ENCODE results near the gene MAN2A1. TPM values are rescaled to one million over a fixed set of nuclear protein-coding genes. Genes with fewer than 3 reads are reported as not detected.

Gene MAN2A1
- total RNA-seq, 2 experiments from 2014 or later, result 23.0 to 28.7 TPM

DNA sequence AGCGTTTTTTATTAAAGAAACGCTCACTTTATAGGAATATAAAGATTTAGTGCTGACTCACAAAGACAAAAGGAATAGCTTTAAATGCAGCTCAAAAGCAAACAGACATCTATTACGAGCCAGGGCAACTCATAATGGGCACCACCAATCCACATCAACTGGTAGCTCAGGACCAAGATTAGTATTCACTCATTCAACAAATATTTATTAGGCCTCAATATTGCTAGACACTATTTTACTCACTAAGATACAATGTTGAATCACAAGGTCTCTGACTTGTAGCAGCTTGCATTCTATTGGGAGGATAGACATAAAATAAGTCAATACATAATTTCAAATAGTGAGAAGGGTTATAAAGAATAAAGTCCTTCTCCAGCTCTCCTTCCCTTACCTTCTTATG, 8.0 kb upstream of the MAN2A1 start:
- H3K4me2 ChIP-seq (ENCODE audit: low read length), result no peak overlapping the region
- no peak overlapping the region for H3K4me3 ChIP-seq (ENCODE audit: low read depth, low read length, poor library complexity, severe bottlenecking)
- ChIA-PET CTCF (ENCODE audit: unreplicated experiment) (no interaction called here), POLR2A (interaction anchor here (0.7 kb wide), 1 partner anchor 14 kb away, joined by 3 read pairs; no protein-coding TSS in a partner anchor)
- intact Hi-C loops (cut with micrococcal nuclease; ENCODE audit: unreplicated experiment), result no loop called here
- H3K79me2 ChIP-seq (ENCODE audit: insufficient read depth, low read depth, low read length), result no peaks in the 10 kb centered on the region
- no peaks in the 10 kb centered on the region for H3K36me3 ChIP-seq (ENCODE audit: insufficient read depth, low read length)
- H2AFZ ChIP-seq (ENCODE audit: low read length), result no peak overlapping the region
- TF ChIP-seq EZH2phosphoT487 (IDR thresholded peaks at IDR 0.05; ENCODE audit: borderline replicate concordance, low read depth, low read length) (no peak), CTCF (conservative IDR thresholded peaks at IDR 0.05; ENCODE audit: low read length) (no peak)
- no TSS peak for BruUV-seq (replicated peaks)
- H3K4me1 ChIP-seq (ENCODE audit: insufficient read depth, low read length, poor library complexity, severe bottlenecking), result no peaks in the 10 kb centered on the region
- H3K9me3 ChIP-seq (ENCODE audit: low read length), result no peaks in the 10 kb centered on the region; the same call in 1 of the 2 replicates
- no peaks in the 10 kb centered on the region for H3K9me2 ChIP-seq (ENCODE audit: insufficient read depth, low read length)
- no peaks in the 10 kb centered on the region for H4K20me1 ChIP-seq (ENCODE audit: insufficient read depth, low read length)
- no peak overlapping the region for H3K27ac ChIP-seq (ENCODE audit: low read depth, low read length, poor library complexity, severe bottlenecking)
- DNase-seq (ENCODE audit: low spot score), result no peak

- no peak for DNase-seq (ENCODE audit: low spot score)
- H3K79me2 ChIP-seq (ENCODE audit: insufficient read depth, low read depth, low read length), result no peaks in the 10 kb centered on the region
- no TSS peak for BruUV-seq (replicated peaks)
- H3K4me3 ChIP-seq (ENCODE audit: low read depth, low read length, poor library complexity, severe bottlenecking), result no peak overlapping the region
- H3K4me2 ChIP-seq (ENCODE audit: low read length), result no peak overlapping the region
- H3K4me1 ChIP-seq (ENCODE audit: insufficient read depth, low read length, poor library complexity, severe bottlenecking), result no peaks in the 10 kb centered on the region
- intact Hi-C loops (cut with micrococcal nuclease; ENCODE audit: unreplicated experiment), result no loop called here
- H3K36me3 ChIP-seq (ENCODE audit: insufficient read depth, low read length), result no peaks in the 10 kb centered on the region
- H3K9me2 ChIP-seq (ENCODE audit: insufficient read depth, low read length), result no peaks in the 10 kb centered on the region
- H3K9me3 ChIP-seq (ENCODE audit: low read length), result peaks cover 3% of the 10 kb centered on the region; the same call in 1 of the 2 replicates
- TF ChIP-seq CTCF (conservative IDR thresholded peaks at IDR 0.05; ENCODE audit: low read length) (no peak), EZH2phosphoT487 (IDR thresholded peaks at IDR 0.05; ENCODE audit: borderline replicate concordance, low read depth, low read length) (no peak)
- H2AFZ ChIP-seq (ENCODE audit: low read length), result no peak overlapping the region
- CTCF ChIA-PET (ENCODE audit: unreplicated experiment), result no interaction called here
- H3K27ac ChIP-seq (ENCODE audit: low read depth, low read length, poor library complexity, severe bottlenecking), result no peak overlapping the region
- no peaks in the 10 kb centered on the region for H4K20me1 ChIP-seq (ENCODE audit: insufficient read depth, low read length)
- POLR2A ChIA-PET, result interaction anchor here (1.1 kb wide), 1 partner anchor 10 kb away, joined by 3 read pairs; no protein-coding TSS in a partner anchor
These were observed 7.3 kb upstream of the MAN2A1 start for GRCh38 chr5:109682383-109682782.

- Histone ChIP-seq H3K4me2 (ENCODE audit: low read length) (no peak overlapping the region), H3K4me3 (ENCODE audit: low read depth, low read length, poor library complexity, severe bottlenecking) (no peak overlapping the region), H2AFZ (ENCODE audit: low read length) (no peak overlapping the region), H3K27ac (ENCODE audit: low read depth, low read length, poor library complexity, severe bottlenecking) (no peak overlapping the region), H4K20me1 (ENCODE audit: insufficient read depth, low read length) (no peaks in the 10 kb centered on the region), H3K79me2 (ENCODE audit: insufficient read depth, low read depth, low read length) (no peaks in the 10 kb centered on the region), H3K9me2 (ENCODE audit: insufficient read depth, low read length) (no peaks in the 10 kb centered on the region), H3K9me3 (ENCODE audit: low read length) (peaks cover 13% of the 10 kb centered on the region; the same call in 1 of the 2 replicates), H3K4me1 (ENCODE audit: insufficient read depth, low read length, poor library complexity, severe bottlenecking) (peaks cover 5% of the 10 kb centered on the region), H3K36me3 (ENCODE audit: insufficient read depth, low read length) (no peaks in the 10 kb centered on the region)
- CTCF ChIA-PET (ENCODE audit: unreplicated experiment), result no interaction called here
- no TSS peak for BruUV-seq (replicated peaks)
- intact Hi-C loops (cut with micrococcal nuclease; ENCODE audit: unreplicated experiment), result loop anchor here (5.0 kb wide), 2 partner anchors 939 to 1044 kb away; partner anchors contain the start of gene FER
- DNase-seq (ENCODE audit: low spot score), result no peak
- POLR2A ChIA-PET, result no interaction called here
- TF ChIP-seq EZH2phosphoT487 (IDR thresholded peaks at IDR 0.05; ENCODE audit: borderline replicate concordance, low read depth, low read length), result no peak
- TF ChIP-seq CTCF (conservative IDR thresholded peaks at IDR 0.05; ENCODE audit: low read length), result no peak
These were observed 3.8 kb upstream of the MAN2A1 start for GRCh38 chr5:109685916-109686315.
